Natural killer cell (primary cell): ENCODE results near the gene SATB2. TPM values are rescaled to one million over a fixed set of nuclear protein-coding genes. Genes with fewer than 3 reads are reported as not detected.

Source experiments
- ATAC-seq, 3 donors: fragments of 150-1000 bp in 2 of 3; fragments of 200-7000 bp in 1 of 3; cut with Tn5 transposase; 1 replicate in 1 of 3; 2 replicates in 2 of 3; pipeline ENCODE4 v1.10.0; 2021; ENCODE audit warnings: mild to moderate bottlenecking in 2 of 3, moderate library complexity in 2 of 3
- DNase-seq, 2 donors: peaks; one replicate each; pipeline versions ENCODE4 v3.0.0 to v3.0.0-alpha.2; 2013 to 2021; ENCODE audit warnings: mixed read lengths in 1 of 2
- H3K27ac ChIP-seq: one replicate; pipeline ENCODE4 v1.5.1; 2013; ENCODE audit warnings: mild to moderate bottlenecking, low read length
- H3K27me3 ChIP-seq: one replicate; pipeline ENCODE4 v1.6.1; 2013; ENCODE audit warnings: low read length; ENCODE audit not compliant: control insufficient read depth, insufficient read depth
- H3K36me3 ChIP-seq: one replicate; pipeline ENCODE4 v1.6.1; 2013; ENCODE audit warnings: low read length; ENCODE audit not compliant: control insufficient read depth, insufficient read depth
- H3K4me1 ChIP-seq: one replicate; pipeline ENCODE4 v1.6.1; 2013; ENCODE audit warnings: low read length; ENCODE audit not compliant: control insufficient read depth, insufficient read depth
- H3K4me3 ChIP-seq: one replicate; pipeline ENCODE4 v1.5.1; 2013; ENCODE audit warnings: low read length
- H3K9me3 ChIP-seq: one replicate; pipeline ENCODE4 v1.6.1; 2013; ENCODE audit warnings: low read length; ENCODE audit not compliant: control insufficient read depth, insufficient read depth
- H3K27ac Mint-ChIP-seq, 2 donors: one replicate each; pipeline ENCODE4 v1.8.0; 2022; ENCODE audit warnings: mild to moderate bottlenecking in 2 of 2, mixed read lengths in 2 of 2, moderate library complexity in 1 of 2
- H3K27me3 Mint-ChIP-seq, 2 donors: one replicate each; pipeline ENCODE4 v1.8.0; 2022; ENCODE audit warnings: low read depth in 2 of 2, mixed read lengths in 2 of 2
- H3K36me3 Mint-ChIP-seq: one replicate; pipeline ENCODE4 v1.8.0; 2022; ENCODE audit warnings: mixed read lengths
- H3K4me1 Mint-ChIP-seq, 2 donors: one replicate each; pipeline ENCODE4 v1.8.0; 2022; ENCODE audit warnings: mixed read lengths in 2 of 2
- H3K4me3 Mint-ChIP-seq: one replicate; pipeline ENCODE4 v1.8.0; 2022; ENCODE audit warnings: mild to moderate bottlenecking, moderate library complexity, mixed read lengths
- H3K9me3 Mint-ChIP-seq, 2 donors: one replicate each; pipeline ENCODE4 v1.8.0; 2022; ENCODE audit warnings: mixed read lengths in 2 of 2
- CTCF ChIP-seq: fragments of 200-600 bp; IDR thresholded peaks from one replicate; pipeline ENCODE4 v1.8.0; 2022; ENCODE audit warnings: antibody characterized with exemption
- WGBS: methylation state at CpG from one replicate; pipeline ENCODE4 v1.1.7; 2013; ENCODE audit warnings: missing lambda C conversion rate; ENCODE audit not compliant: insufficient coverage; 5-methylcytosine and 5-hydroxymethylcytosine counted together
- intact Hi-C: fragments of 100-400 bp; cut with micrococcal nuclease; formaldehyde crosslinking; loops from one replicate; pipeline ENCODE4 v1.14.2; 2022
- total RNA-seq, 4 donors: library from RNA; stranded (reverse); fragments of 120-200 nt in 1 of 4; gene quantifications; one replicate each; pipeline versions ENCODE4 v1.2.3 to v1.2.4, GENCODE V29; 2013 to 2022

Gene SATB2
- total RNA-seq, 3 donors from 2014 or later (not counting 1 experiment from before 2014, with no cell fraction given), result 0.73 to 2.8 (median 0.79) TPM

GRCh38 chr2:199455210-199455544 lies 2.6 kb downstream of the SATB2 start:
- 31% methylated on average over 7 of the region's 7 CpGs for WGBS
- Mint-ChIP-seq H3K4me3 (no peak overlapping the region), H3K27ac (no peak overlapping the region), H3K4me1 (peaks cover 7 to 17% of the 10 kb centered on the region in 2 donors), H3K36me3 (no peaks in the 10 kb centered on the region), H3K27me3 (peaks cover 28 to 39% of the 10 kb centered on the region in 2 donors), H3K9me3 (no peaks in the 10 kb centered on the region)
- peaks cover 31% of the 10 kb centered on the region for H3K4me1 ChIP-seq
- H3K9me3 ChIP-seq, result no peaks in the 10 kb centered on the region
- H3K4me3 ChIP-seq, result no peak overlapping the region
- intact Hi-C loops, result no loop called here
- H3K36me3 ChIP-seq, result no peaks in the 10 kb centered on the region
- no peak overlapping the region for H3K27ac ChIP-seq
- no peak for TF ChIP-seq CTCF
- DNase-seq (no peak), ATAC-seq (no peak)
- peaks cover 47% of the 10 kb centered on the region for H3K27me3 ChIP-seq

- peaks cover 50% of the 10 kb centered on the region for H3K27me3 ChIP-seq
- peaks cover 0 to 8% of the 10 kb centered on the region in 2 donors for H3K4me1 Mint-ChIP-seq
- no peaks in the 10 kb centered on the region for H3K9me3 ChIP-seq
- no peaks in the 10 kb centered on the region for H3K36me3 ChIP-seq
- no peaks in the 10 kb centered on the region for H3K9me3 Mint-ChIP-seq
- DNase-seq, result no peak
- ATAC-seq, result no peak
- peaks cover 20% of the 10 kb centered on the region for H3K4me1 ChIP-seq
- H3K4me3 Mint-ChIP-seq, result no peak overlapping the region
- H3K27me3 Mint-ChIP-seq, result peaks cover 25 to 31% of the 10 kb centered on the region in 2 donors
- H3K36me3 Mint-ChIP-seq, result no peaks in the 10 kb centered on the region
- no peak overlapping the region for H3K4me3 ChIP-seq
- TF ChIP-seq CTCF, result no peak
- intact Hi-C loops, result no loop called here
- no peak overlapping the region for H3K27ac Mint-ChIP-seq
- H3K27ac ChIP-seq, result no peak overlapping the region
Measured at GRCh38 chr2:199452991-199453379, 4.8 kb downstream of the SATB2 start.

- no peak for TF ChIP-seq CTCF
- peaks cover 0 to 5% of the 10 kb centered on the region in 2 donors for H3K4me1 Mint-ChIP-seq
- no peaks in the 10 kb centered on the region for H3K9me3 Mint-ChIP-seq
- no peaks in the 10 kb centered on the region for H3K9me3 ChIP-seq
- DNase-seq (no peak), ATAC-seq (no peak)
- no peak overlapping the region for H3K4me3 ChIP-seq
- peaks cover 24 to 30% of the 10 kb centered on the region in 2 donors for H3K27me3 Mint-ChIP-seq
- intact Hi-C loops, result no loop called here
- no peaks in the 10 kb centered on the region for H3K36me3 ChIP-seq
- H3K36me3 Mint-ChIP-seq, result no peaks in the 10 kb centered on the region
- H3K4me3 Mint-ChIP-seq, result no peak overlapping the region
- no peak overlapping the region for H3K27ac ChIP-seq
- H3K27ac Mint-ChIP-seq, result no peak overlapping the region
- 50% methylated on average over 2 of the region's 2 CpGs for WGBS
- peaks cover 48% of the 10 kb centered on the region for H3K27me3 ChIP-seq
- peaks cover 14% of the 10 kb centered on the region for H3K4me1 ChIP-seq
Measured at GRCh38 chr2:199452260-199452990, 5.3 kb downstream of the SATB2 start.

- TF ChIP-seq CTCF, result no peak
- 100% methylated on average over 1 of the region's 3 CpGs for WGBS
- Mint-ChIP-seq H3K9me3 (no peaks in the 10 kb centered on the region), H3K27me3 (peaks cover 10 to 18% of the 10 kb centered on the region in 2 donors), H3K27ac (no peak overlapping the region), H3K4me3 (no peak overlapping the region), H3K36me3 (no peaks in the 10 kb centered on the region), H3K4me1 (no peaks in the 10 kb centered on the region)
- peaks cover 33% of the 10 kb centered on the region for H3K27me3 ChIP-seq
- no peaks in the 10 kb centered on the region for H3K4me1 ChIP-seq
- H3K36me3 ChIP-seq, result no peaks in the 10 kb centered on the region
- no peak for ATAC-seq
- H3K9me3 ChIP-seq, result no peaks in the 10 kb centered on the region
- no peak overlapping the region for H3K4me3 ChIP-seq
- no peak overlapping the region for H3K27ac ChIP-seq
- intact Hi-C loops, result no loop called here
- no peak for DNase-seq
Measured at GRCh38 chr2:199449956-199450355, 7.8 kb downstream of the SATB2 start.
